Lung (tissue), 12 donors: Measurements from ENCODE around the gene PARD3B. TPM values are rescaled to one million over a fixed set of nuclear protein-coding genes. Genes with fewer than 3 reads are reported as not detected.

Experiments used
- ATAC-seq: fragments of 200-7000 bp; cut with Tn5 transposase; one replicate; pipeline ENCODE4 v1.9.1; 2020; ENCODE audit warnings: moderate number of reproducible peaks; ENCODE audit not compliant: insufficient read depth, low FRiP score
- DNase-seq, 3 donors: peaks; one replicate each; pipeline ENCODE4 v3.0.0-alpha.2; 2013 to 2017
- H3K27ac ChIP-seq, 2 donors: one replicate each; pipeline ENCODE4 v1.5.1; 2013; ENCODE audit warnings: mild to moderate bottlenecking in 2 of 2, moderate library complexity in 2 of 2, control low read depth in 1 of 2, inconsistent platforms in 1 of 2, low read depth in 1 of 2, low read length in 1 of 2
- H3K27me3 ChIP-seq, 3 donors: one replicate each; pipeline ENCODE4 v1.5.1; 2013; ENCODE audit warnings: low read length in 2 of 3; ENCODE audit not compliant: control insufficient read depth in 3 of 3, insufficient read depth in 3 of 3
- H3K36me3 ChIP-seq, 4 donors: one replicate each; pipeline ENCODE4 v1.5.1; 2013; ENCODE audit warnings: low read length in 4 of 4, mild to moderate bottlenecking in 1 of 4, moderate library complexity in 1 of 4; ENCODE audit not compliant: control insufficient read depth in 4 of 4, insufficient read depth in 4 of 4
- H3K4me1 ChIP-seq, 5 donors: one replicate each; pipeline ENCODE4 v1.5.1; 2013; ENCODE audit warnings: low read length in 5 of 5, mild to moderate bottlenecking in 2 of 5, moderate library complexity in 1 of 5; ENCODE audit not compliant: control insufficient read depth in 5 of 5, insufficient read depth in 5 of 5
- H3K4me3 ChIP-seq: one replicate; pipeline ENCODE4 v1.5.1; 2013; ENCODE audit warnings: mild to moderate bottlenecking, control low read depth, moderate library complexity
- H3K9ac ChIP-seq, 2 donors: one replicate each; pipeline ENCODE4 v1.5.1; 2013; ENCODE audit warnings: low read length in 2 of 2, control low read depth in 1 of 2; ENCODE audit not compliant: insufficient read depth in 1 of 2
- H3K9me3 ChIP-seq, 4 donors: one replicate each; pipeline ENCODE4 v1.5.1; 2013; ENCODE audit warnings: low read length in 3 of 4, mild to moderate bottlenecking in 1 of 4, moderate library complexity in 1 of 4; ENCODE audit not compliant: control insufficient read depth in 4 of 4, insufficient read depth in 3 of 4
- CTCF ChIP-seq: IDR thresholded peaks from 2 replicates; pipeline ENCODE4 v1.5.1; 2012; ENCODE audit warnings: mild to moderate bottlenecking; ENCODE audit errors: control extremely low read depth, extremely low read depth
- WGBS, 2 donors: extraction: QIAGEN DNeasy Blood & Tissue Kit; methylation state at CpG; one replicate each; pipeline ENCODE4 v1.1.7; 2013; 5-methylcytosine and 5-hydroxymethylcytosine counted together
- polyA plus RNA-seq, 2 donors: library from polyadenylated mRNA; stranded (reverse); fragments of 200-250 nt; gene quantifications; one replicate each; pipeline ENCODE4 v1.2.1, GENCODE V29; 2013
- total RNA-seq, 2 donors: library from RNA; depleted of rRNA in 1 of 2; stranded (reverse); fragments of >200 nt in 1 of 2; gene quantifications; one replicate each; pipeline ENCODE4 v1.2.1, GENCODE V29; 2014 to 2021
- donor health status: control.
- donor health status: control.
- donor health status: Bipolar disorder and iron deficiency.
- donor health status: healthy.
- donor health status: DM: yes; HTN: yes; CAD: no.

The PARD3B gene
- total and polyA plus RNA-seq, 4 donors: 2.4 to 38.7 (median 17.1) TPM

GRCh38 chr2:204611017-204611631 is 65.8 kb downstream of the PARD3B start:
- Histone ChIP-seq H3K27ac (no peak overlapping the region), H3K4me1 (peaks cover 0 to 29% (median 10%) of the 10 kb centered on the region in 5 donors), H3K4me3 (no peak overlapping the region), H3K9me3 (no peaks in the 10 kb centered on the region), H3K27me3 (no peaks in the 10 kb centered on the region), H3K9ac (no peak overlapping the region), H3K36me3 (no peaks in the 10 kb centered on the region)
- no peak for ATAC-seq
- no peak for DNase-seq
- TF ChIP-seq CTCF: no peak
- 76 to 83% methylated on average over 5 of the region's 5 CpGs for WGBS, 2 donors

- no peak for DNase-seq
- H3K9me3 ChIP-seq: no peaks in the 10 kb centered on the region
- no peak for TF ChIP-seq CTCF
- no peak overlapping the region for H3K27ac ChIP-seq
- H3K36me3 ChIP-seq: no peaks in the 10 kb centered on the region
- 94 to 98% methylated on average over 2 of the region's 2 CpGs for WGBS, 2 donors
- no peak overlapping the region for H3K9ac ChIP-seq
- H3K4me1 ChIP-seq: peaks cover 0 to 29% (median 13%) of the 10 kb centered on the region in 5 donors
- H3K4me3 ChIP-seq: no peak overlapping the region
- no peaks in the 10 kb centered on the region for H3K27me3 ChIP-seq
- ATAC-seq: no peak
Observed at GRCh38 chr2:204611764-204612163, 66.5 kb downstream of the PARD3B start.

GRCh38 chr2:204613635-204614034 is 68.4 kb downstream of the PARD3B start:
- DNase-seq: no peak
- ATAC-seq: no peak
- Histone ChIP-seq H3K36me3 (no peaks in the 10 kb centered on the region), H3K4me1 (peaks cover 0 to 13% (median 0%) of the 10 kb centered on the region in 5 donors), H3K4me3 (no peak overlapping the region), H3K27me3 (no peaks in the 10 kb centered on the region), H3K9ac (no peak overlapping the region), H3K27ac (no peak overlapping the region), H3K9me3 (no peaks in the 10 kb centered on the region)
- no peak for TF ChIP-seq CTCF
- WGBS, 2 donors: 88 to 94% methylated on average over 1 of the region's 1 CpG

DNA sequence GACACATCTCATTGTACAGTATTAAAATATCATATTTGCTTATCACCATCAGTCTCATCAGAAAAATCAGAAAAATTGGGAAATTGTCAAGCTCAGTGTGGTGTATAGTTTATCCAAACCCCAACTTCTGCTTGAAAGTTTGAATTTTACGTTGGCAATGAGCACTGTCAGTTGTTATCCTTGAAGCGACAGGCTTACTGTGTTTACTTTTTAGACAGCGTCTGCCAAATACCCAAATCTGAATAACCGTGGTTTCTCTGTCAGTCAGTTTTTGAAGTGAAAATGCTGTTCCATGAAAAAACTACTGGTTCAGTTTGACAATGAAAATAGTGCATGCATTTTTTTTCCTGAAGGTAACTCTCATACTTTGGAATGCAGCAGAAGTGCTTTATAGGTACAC is 70.2 kb downstream of the PARD3B start:
- H3K4me3 ChIP-seq: no peak overlapping the region
- H3K9ac ChIP-seq: no peak overlapping the region
- TF ChIP-seq CTCF: no peak
- 69 to 77% methylated on average over 4 of the region's 4 CpGs for WGBS, 2 donors
- H3K9me3 ChIP-seq: no peaks in the 10 kb centered on the region
- DNase-seq: peak in 1 of 3 donors; percentile 32
- no peaks in the 10 kb centered on the region for H3K27me3 ChIP-seq
- ATAC-seq: no peak
- no peak overlapping the region for H3K27ac ChIP-seq
- peaks cover 0 to 9% (median 0%) of the 10 kb centered on the region in 5 donors for H3K4me1 ChIP-seq
- no peaks in the 10 kb centered on the region for H3K36me3 ChIP-seq
